ENCODE measurements around the gene FOXP1. TPM values are rescaled to one million over a fixed set of nuclear protein-coding genes. Genes with fewer than 3 reads are reported as not detected.
A peak's percentile ranks its signal among the peaks of the same experiment; 100 is the strongest.

Gene FOXP1
- total RNA-seq, 2 experiments from 2014 or later: 493 to 508 TPM

GRCh38 chr3:71045212-71045916, 538.2 kb downstream of the FOXP1 start:
- H3K4me3 Mint-ChIP-seq: peak overlapping the region; percentile 20
- no peak for DNase-seq
- POLR2A ChIA-PET: interaction anchor here (0.8 kb wide), 1 partner anchor 19 kb away, joined by 5 read pairs; no protein-coding TSS in a partner anchor
- Histone ChIP-seq H3K4me1 (ENCODE audit: insufficient read depth, low read length) (peaks cover 47% of the 10 kb centered on the region), H3K4me3 (ENCODE audit: low read length) (no peak overlapping the region), H3K27ac (ENCODE audit: low read depth in 1 of 2, low read length in 2 of 2) (no peak overlapping the region), H3K27me3 (ENCODE audit: control insufficient read depth in 1 of 2, insufficient read depth in 2 of 2, low read length in 2 of 2) (no peaks in the 10 kb centered on the region), H3K36me3 (ENCODE audit: insufficient read depth, low read length) (peaks cover 84% of the 10 kb centered on the region), H3K9me3 (ENCODE audit: control insufficient read depth in 1 of 2, insufficient read depth in 1 of 2, low read length in 2 of 2) (no peaks in the 10 kb centered on the region)
- no peaks in the 10 kb centered on the region for H3K9me3 Mint-ChIP-seq
- TF ChIP-seq, protein P1, sequence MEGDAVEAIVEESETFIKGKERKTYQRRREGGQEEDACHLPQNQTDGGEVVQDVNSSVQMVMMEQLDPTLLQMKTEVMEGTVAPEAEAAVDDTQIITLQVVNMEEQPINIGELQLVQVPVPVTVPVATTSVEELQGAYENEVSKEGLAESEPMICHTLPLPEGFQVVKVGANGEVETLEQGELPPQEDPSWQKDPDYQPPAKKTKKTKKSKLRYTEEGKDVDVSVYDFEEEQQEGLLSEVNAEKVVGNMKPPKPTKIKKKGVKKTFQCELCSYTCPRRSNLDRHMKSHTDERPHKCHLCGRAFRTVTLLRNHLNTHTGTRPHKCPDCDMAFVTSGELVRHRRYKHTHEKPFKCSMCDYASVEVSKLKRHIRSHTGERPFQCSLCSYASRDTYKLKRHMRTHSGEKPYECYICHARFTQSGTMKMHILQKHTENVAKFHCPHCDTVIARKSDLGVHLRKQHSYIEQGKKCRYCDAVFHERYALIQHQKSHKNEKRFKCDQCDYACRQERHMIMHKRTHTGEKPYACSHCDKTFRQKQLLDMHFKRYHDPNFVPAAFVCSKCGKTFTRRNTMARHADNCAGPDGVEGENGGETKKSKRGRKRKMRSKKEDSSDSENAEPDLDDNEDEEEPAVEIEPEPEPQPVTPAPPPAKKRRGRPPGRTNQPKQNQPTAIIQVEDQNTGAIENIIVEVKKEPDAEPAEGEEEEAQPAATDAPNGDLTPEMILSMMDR (IDR thresholded peaks at IDR 0.05): no peak
- H3K36me3 Mint-ChIP-seq (ENCODE audit: low read depth): peaks cover 100% of the 10 kb centered on the region
- CTCF ChIA-PET: no interaction called here
- H3K27ac Mint-ChIP-seq: no peak overlapping the region
- no peaks in the 10 kb centered on the region for H3K27me3 Mint-ChIP-seq
- H3K4me1 Mint-ChIP-seq (ENCODE audit: low read depth): peaks cover 97% of the 10 kb centered on the region
- intact Hi-C loops (cut with DNase I, micrococcal nuclease): no loop called here
- no peak for ATAC-seq (ENCODE audit: poor library complexity)

DNA sequence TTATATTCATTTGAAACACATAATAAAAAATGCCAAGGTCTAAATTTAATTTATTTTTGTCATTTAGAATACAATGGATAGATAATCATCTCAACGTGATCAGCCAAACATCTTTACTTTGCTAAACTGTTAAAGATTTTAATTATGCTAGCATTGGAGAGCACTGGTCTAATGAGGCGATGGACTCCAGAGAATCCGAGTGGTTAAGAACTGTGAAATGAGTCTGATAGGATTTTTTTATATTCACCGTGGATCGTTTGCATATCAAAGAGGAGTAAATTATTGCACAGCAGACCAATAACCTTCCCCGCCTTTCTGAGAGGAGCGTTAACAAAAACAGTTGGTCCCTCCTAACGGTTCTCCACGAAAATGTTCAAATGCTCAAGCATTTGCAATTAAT, 540.8 kb downstream of the FOXP1 start:
- H3K4me3 ChIP-seq (ENCODE audit: low read length): no peak overlapping the region
- DNase-seq (no peak), ATAC-seq (ENCODE audit: poor library complexity) (no peak)
- peaks cover 96% of the 10 kb centered on the region for H3K4me1 Mint-ChIP-seq (ENCODE audit: low read depth)
- H3K27me3 Mint-ChIP-seq: no peaks in the 10 kb centered on the region
- no peaks in the 10 kb centered on the region for H3K9me3 Mint-ChIP-seq
- TF ChIP-seq, protein P1 (IDR thresholded peaks at IDR 0.05): no peak
- no peak overlapping the region for H3K4me3 Mint-ChIP-seq
- no peak overlapping the region for H3K27ac ChIP-seq (ENCODE audit: low read depth in 1 of 2, low read length in 2 of 2)
- intact Hi-C loops (cut with DNase I, micrococcal nuclease): no loop called here
- CTCF ChIA-PET: no interaction called here
- peaks cover 40% of the 10 kb centered on the region for H3K4me1 ChIP-seq (ENCODE audit: insufficient read depth, low read length)
- no peak overlapping the region for H3K27ac Mint-ChIP-seq
- POLR2A ChIA-PET: no interaction called here
- H3K9me3 ChIP-seq (ENCODE audit: control insufficient read depth in 1 of 2, insufficient read depth in 1 of 2, low read length in 2 of 2): no peaks in the 10 kb centered on the region
- H3K36me3 ChIP-seq (ENCODE audit: insufficient read depth, low read length): peaks cover 99% of the 10 kb centered on the region
- H3K27me3 ChIP-seq (ENCODE audit: control insufficient read depth in 1 of 2, insufficient read depth in 2 of 2, low read length in 2 of 2): no peaks in the 10 kb centered on the region
- peaks cover 100% of the 10 kb centered on the region for H3K36me3 Mint-ChIP-seq (ENCODE audit: low read depth)

GRCh38 chr3:71041371-71041770, 542.2 kb downstream of the FOXP1 start:
- H3K4me1 Mint-ChIP-seq (ENCODE audit: low read depth): peaks cover 96% of the 10 kb centered on the region
- intact Hi-C loops (cut with DNase I, micrococcal nuclease): no loop called here

More at GRCh38 chr3:71041371-71041770, 542.2 kb downstream of the FOXP1 start:
- POLR2A ChIA-PET: interaction anchor here (1.9 kb wide), 1 partner anchor 30 kb away, joined by 5 read pairs; no protein-coding TSS in a partner anchor
- peaks cover 100% of the 10 kb centered on the region for H3K36me3 Mint-ChIP-seq (ENCODE audit: low read depth)
- H3K27me3 Mint-ChIP-seq: no peaks in the 10 kb centered on the region
- Histone ChIP-seq H3K36me3 (ENCODE audit: insufficient read depth, low read length) (peaks cover 99% of the 10 kb centered on the region), H3K27me3 (ENCODE audit: control insufficient read depth in 1 of 2, insufficient read depth in 2 of 2, low read length in 2 of 2) (no peaks in the 10 kb centered on the region), H3K9me3 (ENCODE audit: control insufficient read depth in 1 of 2, insufficient read depth in 1 of 2, low read length in 2 of 2) (no peaks in the 10 kb centered on the region), H3K4me3 (ENCODE audit: low read length) (no peak overlapping the region), H3K27ac (ENCODE audit: low read depth in 1 of 2, low read length in 2 of 2) (no peak overlapping the region), H3K4me1 (ENCODE audit: insufficient read depth, low read length) (peaks cover 31% of the 10 kb centered on the region)
- H3K9me3 Mint-ChIP-seq: no peaks in the 10 kb centered on the region
- CTCF ChIA-PET: interaction anchor here (1.1 to 1.5 kb wide), 2 partner anchors 16 to 21 kb away, joined by 3 to 5 read pairs; no protein-coding TSS in a partner anchor
- peak overlapping the region; percentile 89 for H3K27ac Mint-ChIP-seq
- DNase-seq: no peak
- ATAC-seq (ENCODE audit: poor library complexity): no peak
- no peak overlapping the region for H3K4me3 Mint-ChIP-seq
- TF ChIP-seq, protein P1 (IDR thresholded peaks at IDR 0.05): no peak
